HG03097 (cell line): ENCODE results near the gene NFIX.

Experiments used
- ATAC-seq: cut with Tn5 transposase; IDR thresholded peaks from one replicate; pipeline ENCODE4 v1.9.1; 2021; ENCODE audit not compliant: unreplicated experiment, low FRiP score

Gene NFIX

DNA sequence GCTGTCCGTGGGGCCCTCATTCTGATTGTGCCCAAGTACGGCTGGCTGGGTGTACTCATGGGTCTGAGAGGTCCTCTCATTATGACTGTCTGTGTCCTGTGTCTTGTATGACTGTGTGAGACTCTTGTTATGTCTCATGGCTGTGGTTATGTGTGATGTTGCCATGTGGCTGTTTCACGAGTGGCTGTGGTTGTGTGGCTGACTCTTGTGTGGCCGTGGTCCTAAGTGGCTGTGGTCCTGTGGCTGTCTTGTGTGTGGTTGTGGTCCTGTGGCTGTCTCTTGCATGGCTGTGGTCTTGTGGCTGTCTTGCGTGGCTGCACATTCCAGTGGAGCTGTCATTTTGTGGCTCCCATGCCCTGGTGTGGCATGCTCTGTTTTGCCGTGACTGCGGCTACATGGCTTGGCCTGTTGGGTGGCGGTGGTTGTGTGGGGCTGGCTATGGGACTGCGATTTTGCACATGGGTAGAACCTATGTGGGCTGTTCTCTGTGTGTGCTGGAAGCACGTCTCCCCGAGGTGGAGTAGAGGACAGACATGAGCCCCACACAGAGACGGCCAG lies 104.8 kb downstream of the NFIX start:
- no peak for ATAC-seq

DNA sequence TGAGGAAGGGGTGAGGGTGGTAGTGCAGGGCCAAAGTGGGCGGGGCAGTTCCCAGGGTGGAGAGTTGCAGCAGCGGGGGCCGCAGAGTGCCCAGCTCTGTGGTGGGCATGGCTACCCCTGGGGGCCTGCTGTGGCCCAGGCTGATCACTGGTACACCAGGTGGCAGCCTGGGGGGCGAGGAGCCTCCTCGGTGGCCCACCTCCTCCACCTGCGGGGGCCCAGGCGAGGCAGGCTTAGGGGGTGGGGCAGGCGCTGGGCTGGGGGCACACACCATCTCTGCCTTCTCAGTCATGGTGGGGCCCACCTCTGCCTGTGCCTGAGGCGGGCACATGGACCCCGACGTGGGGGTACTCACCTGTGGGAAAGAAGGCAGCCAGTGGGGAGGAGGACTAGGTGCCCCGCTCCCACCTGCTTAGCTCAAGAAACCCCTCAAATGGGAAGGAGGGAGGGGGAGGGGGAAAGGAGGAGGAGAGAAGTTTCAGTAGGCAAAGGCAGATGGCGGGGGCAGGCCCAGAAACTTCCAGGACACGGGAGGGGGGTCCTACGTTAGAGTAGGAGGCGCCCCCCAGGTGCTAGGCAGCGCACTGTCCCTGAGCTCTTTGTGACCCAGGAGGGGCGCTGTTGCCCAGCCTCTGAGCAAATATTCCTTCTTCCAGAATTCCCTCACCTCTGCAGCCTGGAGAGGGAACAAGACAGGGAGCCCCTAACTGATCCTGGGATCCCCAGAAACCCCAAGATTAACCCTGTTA lies 105.7 kb downstream of the NFIX start:
- no peak for ATAC-seq

DNA sequence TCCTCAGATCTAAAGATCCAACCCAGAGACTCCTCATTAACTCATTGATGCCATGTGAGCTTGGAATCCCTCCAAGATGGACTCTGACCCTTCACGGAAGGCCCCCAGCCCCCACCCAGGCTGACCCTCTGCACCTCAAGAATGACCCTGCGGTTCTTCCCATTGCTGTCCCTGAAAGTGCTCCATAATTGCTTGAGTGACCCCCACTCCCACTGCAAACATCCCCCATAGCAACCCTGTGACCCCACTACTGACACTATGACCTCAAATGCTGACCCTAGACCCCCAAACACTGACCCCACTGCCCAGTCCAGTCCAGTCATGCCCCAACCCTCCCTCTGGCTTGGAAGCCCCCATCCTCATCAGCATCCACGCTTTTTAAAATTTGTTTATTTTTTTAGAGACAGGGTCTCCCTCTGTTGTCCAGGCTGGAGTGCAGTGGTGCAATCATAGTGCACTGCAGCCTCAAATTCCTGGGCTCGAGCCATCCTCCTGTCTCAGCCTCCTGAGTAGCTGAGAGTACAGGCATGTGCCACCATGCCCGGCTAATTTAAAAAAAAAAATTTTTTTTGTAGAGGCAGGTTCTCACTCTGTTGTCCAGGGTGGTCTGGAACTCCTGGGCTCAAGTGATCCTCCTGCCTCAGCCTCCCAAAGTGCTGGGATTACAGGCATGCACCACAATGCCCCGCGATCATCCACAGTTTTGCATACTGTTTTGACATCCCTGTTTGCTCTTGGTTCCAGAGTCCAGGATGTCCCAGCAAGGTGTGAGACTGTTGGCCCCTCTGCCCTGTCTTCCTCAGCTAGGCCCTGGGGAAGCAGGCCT lies 106.5 kb downstream of the NFIX start:
- no peak for ATAC-seq

DNA sequence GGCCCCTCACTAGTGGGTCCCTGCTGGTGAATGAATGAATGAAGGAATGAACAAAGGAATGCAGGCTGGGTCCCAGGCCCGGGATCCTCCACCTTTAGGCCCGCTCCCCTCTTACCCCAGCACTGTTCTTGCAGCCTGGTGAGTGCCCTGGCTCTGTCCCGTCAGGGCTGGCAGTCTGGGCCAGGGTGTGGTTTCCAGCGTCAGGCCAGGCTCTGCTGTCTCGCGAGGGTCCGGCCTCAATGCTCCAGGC lies 107.1 kb downstream of the NFIX start:
- no peak for ATAC-seq

DNA sequence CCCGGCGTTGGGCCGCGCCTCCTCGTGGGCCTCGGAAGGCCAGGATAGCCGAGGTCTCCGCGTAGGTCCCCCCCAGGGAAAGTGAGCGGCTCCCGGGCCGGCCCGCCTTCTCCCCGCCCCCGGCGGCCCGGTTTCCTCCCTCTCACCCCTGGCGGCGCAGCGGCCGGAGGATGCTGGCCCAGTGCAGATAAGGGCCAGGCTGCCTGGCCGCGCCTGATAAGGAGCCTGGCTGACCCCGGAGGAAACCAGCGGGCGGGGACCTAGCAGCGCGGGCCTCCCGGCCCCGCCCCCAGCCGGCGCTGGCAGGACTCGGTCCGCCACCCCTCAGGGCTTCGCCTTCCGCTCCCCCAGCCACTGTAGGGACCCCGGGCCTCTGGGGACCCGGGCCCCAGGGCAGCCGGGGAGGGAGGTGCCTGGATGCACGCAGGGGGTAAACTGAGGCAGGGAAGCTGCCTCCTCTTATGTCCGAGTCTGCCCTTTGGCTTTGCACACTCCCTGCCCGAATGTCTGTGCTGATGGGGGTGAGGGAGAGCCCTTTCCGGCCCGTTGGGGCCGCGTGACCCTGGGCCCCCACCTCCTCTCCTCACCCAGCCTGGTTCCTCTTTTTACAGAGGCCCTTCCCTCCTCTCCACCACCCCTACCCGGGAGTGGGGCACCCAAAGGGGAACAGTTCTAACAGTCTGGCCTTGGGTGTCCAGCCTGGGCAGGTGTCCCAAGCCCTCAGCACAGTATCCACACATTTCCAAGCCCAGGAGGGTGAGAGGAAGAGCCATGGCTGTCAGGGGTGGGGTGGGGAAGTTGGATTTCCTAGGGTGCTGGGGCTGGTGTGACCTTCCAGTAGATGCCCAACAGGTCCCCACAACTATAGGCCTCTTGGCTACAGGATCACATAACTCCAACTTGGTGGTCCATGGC lies 107.6 kb downstream of the NFIX start, which contains the start of gene LYL1:
Gene LYL1 (minus strand): TSS at position 193 of the 915 bp plus-strand sequence. CDS start 1,687 bp downstream, outside the sequence.
- no peak for ATAC-seq

- no peak for ATAC-seq
Observed at GRCh38 chr19:13103581-13104359, 108.5 kb downstream of the NFIX start.

DNA sequence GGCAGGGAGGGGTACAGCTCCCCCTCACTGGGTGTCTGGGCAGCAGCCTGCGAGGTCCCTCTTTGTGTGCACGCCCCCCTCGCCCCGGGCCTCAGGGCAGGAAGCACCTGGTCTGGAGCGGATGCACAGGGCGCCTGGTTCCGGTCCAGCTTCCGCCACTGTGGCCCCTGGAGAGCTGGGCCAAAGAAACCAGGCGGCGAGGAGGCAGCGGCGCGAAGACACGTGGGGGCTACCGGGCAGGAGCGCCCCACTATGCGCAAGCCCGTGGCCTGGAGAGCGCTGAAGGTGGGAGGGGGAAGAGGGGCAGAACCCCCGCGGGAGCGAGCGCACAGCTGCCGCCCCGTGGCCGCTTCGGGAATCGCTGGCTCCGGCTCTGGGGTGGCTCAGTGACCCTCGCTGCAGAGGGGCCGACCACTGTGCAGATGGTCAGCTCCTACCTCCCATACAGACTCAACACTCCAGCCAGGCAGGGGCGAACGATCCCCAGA lies 109.1 kb downstream of the NFIX start:
- ATAC-seq: no peak

GRCh38 chr19:13104848-13105711 lies 109.8 kb downstream of the NFIX start:
- ATAC-seq: no peak

DNA sequence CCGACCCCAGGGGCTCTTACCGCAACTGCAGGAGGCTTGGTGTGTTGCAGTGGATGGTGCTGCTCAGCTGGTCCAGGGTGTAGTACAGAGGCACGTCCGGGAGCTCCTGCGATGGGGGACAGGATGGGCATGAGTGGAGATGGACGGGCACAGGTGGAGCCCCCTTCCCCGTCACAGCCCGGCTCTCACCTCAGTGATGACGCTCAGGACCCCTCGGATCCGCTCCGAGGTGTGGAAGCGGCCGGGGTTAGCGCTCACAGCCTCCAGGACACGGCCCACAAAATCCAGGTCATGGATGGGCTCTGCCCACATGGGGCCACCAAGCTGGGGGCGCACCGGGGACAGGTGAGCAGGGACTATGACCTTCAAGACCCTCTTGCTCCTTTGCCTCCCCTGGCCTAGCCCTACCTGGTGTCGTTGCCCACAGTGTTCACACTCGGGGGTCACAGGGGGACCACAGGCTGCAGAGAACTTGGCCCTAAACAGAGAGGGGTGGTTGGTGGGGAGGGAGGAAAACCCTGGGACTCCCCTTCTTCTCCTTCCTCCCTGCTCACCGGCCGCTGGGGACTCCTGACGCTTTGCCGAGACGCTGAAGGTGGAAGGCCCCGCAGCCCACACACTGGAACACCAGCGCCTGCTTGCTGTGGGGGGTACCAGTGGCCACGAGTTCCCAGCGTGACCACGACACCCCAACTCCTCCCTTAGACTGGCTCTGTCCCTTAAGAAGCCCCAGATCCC lies 114.3 kb downstream of the NFIX start:
- ATAC-seq: no peak

GRCh38 chr19:13110099-13110610 lies 114.9 kb downstream of the NFIX start:
- no peak for ATAC-seq

DNA sequence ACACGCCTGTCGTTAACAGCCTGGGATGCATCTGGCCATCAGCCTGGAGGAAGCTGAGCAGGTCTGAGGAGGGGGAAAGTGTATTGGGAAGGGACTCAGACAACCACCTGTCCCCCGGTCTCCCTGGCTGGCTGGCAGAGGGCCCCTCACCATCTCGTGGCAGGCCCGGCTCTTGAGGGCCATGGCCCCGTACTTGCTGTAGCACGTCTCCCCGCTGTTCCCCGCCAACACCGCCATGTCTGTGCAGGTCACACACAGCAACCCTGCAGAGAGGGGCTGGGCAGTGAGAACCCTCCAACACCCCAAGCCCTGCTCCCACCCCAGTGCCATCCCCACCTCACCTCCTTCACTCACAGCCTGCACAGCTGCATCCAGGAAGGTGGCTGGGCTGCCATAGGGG lies 117.3 kb downstream of the NFIX start:
- no peak for ATAC-seq

GRCh38 chr19:13115936-13116281 lies 120.6 kb downstream of the NFIX start:
- ATAC-seq: no peak

- peak; percentile 35 for ATAC-seq
Observed at GRCh38 chr19:13116282-13117175, 121.3 kb downstream of the NFIX start, which contains the start of gene TRMT1. TSS of gene TRMT1 (minus strand) at chr19:13116740. CDS start at chr19:13116399, 341 bp downstream.

- ATAC-seq: peak; percentile 15
Observed at GRCh38 chr19:13117176-13117771, 122.0 kb downstream of the NFIX start.

DNA sequence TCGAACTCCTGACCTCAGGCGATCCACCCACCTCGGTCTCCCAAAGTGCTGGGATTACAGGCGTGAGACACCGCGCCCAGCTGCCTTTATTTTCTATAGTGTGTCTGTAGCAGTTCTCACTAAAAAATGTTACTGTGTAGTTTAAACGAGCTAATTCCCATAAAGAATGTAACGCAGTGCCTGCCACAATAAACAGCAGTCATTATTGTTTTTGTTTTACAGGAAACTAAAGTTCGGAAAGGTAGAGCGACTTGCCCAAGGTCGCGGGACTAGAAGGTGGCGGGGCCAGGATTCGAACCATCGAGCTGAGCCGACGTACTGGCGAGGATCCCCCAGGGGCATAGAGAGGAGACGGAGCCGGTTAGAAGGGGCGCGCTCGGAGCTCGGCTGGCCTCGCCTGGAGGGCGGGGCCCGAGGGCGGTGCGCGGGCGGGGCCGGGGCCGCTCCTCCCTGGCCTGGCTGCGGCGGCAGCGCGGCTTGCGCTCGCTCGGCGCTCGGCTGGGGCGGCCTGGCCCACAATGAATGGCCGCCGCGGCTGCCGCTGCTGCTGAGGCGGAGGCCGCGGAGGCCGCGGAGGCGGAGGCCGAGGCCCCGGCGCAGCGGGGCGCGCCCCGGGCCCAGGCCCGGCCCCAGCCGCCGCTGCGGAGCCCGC lies 122.6 kb downstream of the NFIX start, which contains the start of gene NACC1:
Gene NACC1 (plus strand): TSS at position 493 of the 652 bp plus-strand sequence. CDS start 16,944 bp downstream, outside the sequence.
- peak; percentile 65 for ATAC-seq
